Small intestine (tissue), 16 donors: ENCODE results near the gene TCP11X1. TPM values are rescaled to one million over a fixed set of nuclear protein-coding genes. Genes with fewer than 3 reads are reported as not detected.
"Not testable (repeated sequence)": the region's sequence is repeated elsewhere in the genome, so short reads cannot be mapped to it uniquely, and the experiment has no call there.

Source experiments
- DNase-seq, 2 donors: peaks; one replicate each; pipeline versions ENCODE4 v3.0.0 to v3.0.0-alpha.2; 2013
- FAIRE-seq: peaks from 2 replicates; lab custom pipeline; 2012; peaks lifted over from hg19 to GRCh38; lab: Jason Lieb, UNC
- H3K27ac ChIP-seq, 3 donors: one replicate each; pipeline ENCODE4 v1.5.1; 2013; ENCODE audit warnings: low read length in 2 of 3, mild to moderate bottlenecking in 2 of 3, control low read depth in 1 of 3, inconsistent platforms in 1 of 3, low read depth in 1 of 3, moderate library complexity in 1 of 3
- H3K27me3 ChIP-seq, 3 donors: one replicate each; pipeline ENCODE4 v1.6.1; 2013; ENCODE audit warnings: low read length in 3 of 3, inconsistent platforms in 1 of 3; ENCODE audit not compliant: control insufficient read depth in 3 of 3, insufficient read depth in 3 of 3
- H3K36me3 ChIP-seq, 3 donors: one replicate each; pipeline ENCODE4 v1.6.1; 2013; ENCODE audit warnings: low read length in 3 of 3, inconsistent platforms in 1 of 3, low read depth in 1 of 3, mild to moderate bottlenecking in 1 of 3, moderate library complexity in 1 of 3; ENCODE audit not compliant: control insufficient read depth in 3 of 3, insufficient read depth in 2 of 3
- H3K4me1 ChIP-seq, 3 donors: one replicate each; pipeline ENCODE4 v1.6.1; 2013; ENCODE audit warnings: low read length in 2 of 3, inconsistent platforms in 1 of 3, low read depth in 1 of 3, mild to moderate bottlenecking in 1 of 3, moderate library complexity in 1 of 3; ENCODE audit not compliant: control insufficient read depth in 3 of 3, insufficient read depth in 2 of 3
- H3K4me3 ChIP-seq, 3 donors: one replicate each; pipeline ENCODE4 v1.5.1; 2013; ENCODE audit warnings: low read length in 3 of 3, control low read depth in 1 of 3, inconsistent platforms in 1 of 3, low read depth in 1 of 3, mild to moderate bottlenecking in 1 of 3, moderate library complexity in 1 of 3
- H3K9me3 ChIP-seq, 2 donors: one replicate each; pipeline ENCODE4 v1.6.1; 2013; ENCODE audit warnings: low read depth in 1 of 2, low read length in 1 of 2; ENCODE audit not compliant: control insufficient read depth in 2 of 2, insufficient read depth in 1 of 2
- WGBS, 3 donors: extraction: QIAGEN DNeasy Blood & Tissue Kit; methylation state at CpG; one replicate each; pipeline ENCODE4 v1.1.7; 2013; 5-methylcytosine and 5-hydroxymethylcytosine counted together
- long read RNA-seq, 10 donors: transcript quantifications; one replicate each; lab custom pipeline, GENCODE V29; 2026
- polyA plus RNA-seq, 4 donors: library from polyadenylated mRNA; stranded (reverse) in 3 of 4; unstranded in 1 of 4; fragments of 200-250 nt in 3 of 4; fragments of 120-200 nt in 1 of 4; gene quantifications; one replicate each; pipeline versions ENCODE4 v1.2.1 to v1.2.3, GENCODE V29; 2013
- donor health status: healthy with polysubstance abuse.
- donor health status: control.
- donor health status: control.
- donor health status: Bipolar disorder and iron deficiency.
- donor health status: healthy.

TCP11X1 gene
- not detected for polyA plus RNA-seq
- long read RNA-seq, donor 1: 0 reads
- long read RNA-seq, donor 2: 0 reads
- long read RNA-seq, donor 3: 0 reads
- long read RNA-seq, donor 4: 0 reads
- long read RNA-seq, donor 5: 0 reads
- long read RNA-seq, donor 6: 0 reads
- long read RNA-seq, donor 7: 0 reads
- long read RNA-seq, donor 8: 0 reads
- long read RNA-seq, donor 9: 0 reads
- long read RNA-seq, donor 10: 0 reads

- H3K4me3 ChIP-seq, DNase-seq, H3K27me3 ChIP-seq, H3K36me3 ChIP-seq, H3K27ac ChIP-seq, H3K9me3 ChIP-seq, FAIRE-seq, H3K4me1 ChIP-seq: not testable (repeated sequence)
- no CpG with 5 or more reads among the region's 15 CpGs for WGBS, 3 donors
Measured at GRCh38 chrX:102214986-102215385, at the start of gene TCP11X1. Gene TCP11X1 (plus strand): TSS chrX:102215301.

DNA sequence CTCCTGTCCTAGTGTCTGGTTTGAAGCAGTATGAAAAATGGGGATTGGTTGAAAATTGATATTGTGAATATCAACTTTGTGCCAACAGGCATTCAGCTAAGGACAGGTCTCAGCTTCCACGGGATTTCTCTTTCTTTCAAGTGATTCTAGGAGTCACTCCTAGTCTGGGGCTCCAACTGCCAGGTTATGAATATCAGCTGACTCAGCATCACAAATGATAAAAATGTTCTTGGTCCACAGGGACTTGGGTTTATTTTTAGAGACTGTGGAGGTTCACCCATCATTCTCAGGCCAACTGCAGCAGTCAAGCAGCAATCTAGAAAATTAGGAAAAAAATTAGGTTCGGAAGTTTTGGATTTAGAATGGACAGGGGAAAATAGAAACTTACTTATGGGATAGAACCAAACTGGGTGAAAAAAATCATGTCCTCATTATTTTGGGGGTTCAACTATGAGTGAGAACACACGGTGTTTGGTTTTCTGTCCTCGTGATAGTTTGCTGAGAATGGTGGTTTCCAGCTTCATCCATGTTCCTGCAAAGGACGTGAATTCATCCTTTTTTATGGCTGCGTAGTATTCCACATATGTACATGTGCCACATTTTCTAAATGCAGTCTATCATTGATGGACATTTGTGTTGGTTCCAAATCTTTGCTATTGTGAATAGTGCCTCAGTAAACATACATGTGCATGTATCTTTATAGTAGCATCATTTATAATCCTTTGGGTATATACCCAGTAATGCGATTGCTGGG, 29.0 kb upstream of the TCP11X1 start:
- FAIRE-seq (no peak), DNase-seq (no peak)
- Histone ChIP-seq H3K36me3 (no peaks in the 10 kb centered on the region), H3K9me3 (no peaks in the 10 kb centered on the region), H3K4me3 (no peak overlapping the region), H3K4me1 (no peaks in the 10 kb centered on the region), H3K27me3 (no peaks in the 10 kb centered on the region), H3K27ac (no peak overlapping the region)
- 63 to 82% (median 70%) methylated on average over 7 of the region's 7 CpGs for WGBS, 3 donors

GRCh38 chrX:102207940-102208339, 7.2 kb upstream of the TCP11X1 start:
- not testable (repeated sequence) for H3K27ac ChIP-seq, H3K4me1 ChIP-seq, FAIRE-seq, H3K27me3 ChIP-seq, H3K9me3 ChIP-seq, H3K4me3 ChIP-seq, DNase-seq, H3K36me3 ChIP-seq
- no CpG with 5 or more reads among the region's 5 CpGs for WGBS, 3 donors

- H3K27ac ChIP-seq, H3K27me3 ChIP-seq, DNase-seq, H3K4me1 ChIP-seq, H3K9me3 ChIP-seq, H3K4me3 ChIP-seq, FAIRE-seq, H3K36me3 ChIP-seq: not testable (repeated sequence)
- no CpG with 5 or more reads among the region's 3 CpGs for WGBS, 3 donors
Measured at GRCh38 chrX:102216497-102216896, 1.4 kb downstream of the TCP11X1 start.

- DNase-seq, H3K4me1 ChIP-seq, H3K9me3 ChIP-seq, FAIRE-seq, H3K4me3 ChIP-seq, H3K27me3 ChIP-seq, H3K27ac ChIP-seq, H3K36me3 ChIP-seq: not testable (repeated sequence)
- 67 to 88% (median 84%) methylated on average over 3 to 5 of the region's 7 CpGs for WGBS, 3 donors
Measured at GRCh38 chrX:102235678-102236077, 20.6 kb downstream of the TCP11X1 start.

GRCh38 chrX:102240265-102240664, 25.2 kb downstream of the TCP11X1 start:
- not testable (repeated sequence) for H3K27me3 ChIP-seq, H3K36me3 ChIP-seq, H3K4me3 ChIP-seq, H3K9me3 ChIP-seq, FAIRE-seq, H3K27ac ChIP-seq, DNase-seq, H3K4me1 ChIP-seq
- 78 to 93% (median 89%) methylated on average over 7 to 10 of the region's 15 CpGs for WGBS, 3 donors

DNA sequence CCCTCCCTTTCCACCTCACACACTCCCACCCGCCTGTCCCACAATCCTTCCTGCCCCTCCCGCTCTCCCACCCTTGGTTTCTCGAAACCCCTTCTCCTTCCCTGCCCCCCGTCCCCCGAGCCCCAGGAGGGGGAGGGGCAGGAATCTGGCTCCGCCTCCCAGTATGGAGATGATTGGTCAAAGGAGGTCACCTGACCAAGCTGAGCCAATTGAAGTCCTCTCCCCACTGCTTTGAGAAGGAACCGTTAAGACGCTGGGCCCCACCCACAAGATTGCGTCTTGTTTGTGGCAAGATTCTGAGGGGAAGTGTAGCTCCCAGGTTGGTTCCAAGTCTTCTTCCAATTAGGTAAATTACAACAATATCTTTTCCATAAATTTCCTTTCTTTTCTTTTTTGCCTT, 31.8 kb downstream of the TCP11X1 start, which contains the start of gene NXF2:
Gene NXF2 (plus strand): TSS at position 275 of the 400 bp plus-strand sequence. CDS start 59,912 bp downstream, outside the sequence.
- DNase-seq, H3K4me1 ChIP-seq, FAIRE-seq, H3K36me3 ChIP-seq, H3K27ac ChIP-seq, H3K4me3 ChIP-seq, H3K9me3 ChIP-seq, H3K27me3 ChIP-seq: not testable (repeated sequence)
- WGBS, 3 donors: no CpG with 5 or more reads among the region's 9 CpGs

- not testable (repeated sequence) for FAIRE-seq, DNase-seq, H3K27me3 ChIP-seq, H3K4me1 ChIP-seq, H3K9me3 ChIP-seq, H3K36me3 ChIP-seq, H3K27ac ChIP-seq, H3K4me3 ChIP-seq
- WGBS, 3 donors: no CpG with 5 or more reads among the region's 4 CpGs
Measured at GRCh38 chrX:102272231-102272630, 57.1 kb downstream of the TCP11X1 start.
